Measurements from ENCODE around the gene SFTPA1. TPM values are rescaled to one million over a fixed set of nuclear protein-coding genes. Genes with fewer than 3 reads are reported as not detected.
"Not testable (repeated sequence)": the region's sequence is repeated elsewhere in the genome, so short reads cannot be mapped to it uniquely, and the experiment has no call there.

The SFTPA1 gene
- total RNA-seq, 2 experiments from 2014 or later, result not detected

- Histone ChIP-seq H3K4me1 (ENCODE audit: insufficient read depth, low read length) (no peaks in the 10 kb centered on the region), H3K36me3 (ENCODE audit: insufficient read depth, low read length) (no peaks in the 10 kb centered on the region), H3K27me3 (ENCODE audit: control insufficient read depth in 1 of 2, insufficient read depth in 2 of 2, low read length in 2 of 2) (no peaks in the 10 kb centered on the region), H3K9me3 (ENCODE audit: control insufficient read depth in 1 of 2, insufficient read depth in 1 of 2, low read length in 2 of 2) (peaks cover 0 to 11% of the 10 kb centered on the region in 2 experiments), H3K27ac (ENCODE audit: low read depth in 1 of 2, low read length in 2 of 2) (no peak overlapping the region), H3K4me3 (ENCODE audit: low read length) (no peak overlapping the region)
- POLR2A ChIA-PET, result no interaction called here
- H3K27me3 Mint-ChIP-seq, result peaks cover 25% of the 10 kb centered on the region
- H3K4me1 Mint-ChIP-seq (ENCODE audit: low read depth), result no peaks in the 10 kb centered on the region
- intact Hi-C loops (cut with DNase I, micrococcal nuclease), result no loop called here
- peaks cover 3% of the 10 kb centered on the region for H3K36me3 Mint-ChIP-seq (ENCODE audit: low read depth)
- no peak overlapping the region for H3K4me3 Mint-ChIP-seq
- CTCF ChIA-PET, result no interaction called here
- no peak for DNase-seq
- peaks cover 4% of the 10 kb centered on the region for H3K9me3 Mint-ChIP-seq
- ATAC-seq (ENCODE audit: poor library complexity), result no peak
- H3K27ac Mint-ChIP-seq, result no peak overlapping the region
- no peak for TF ChIP-seq CTCF (IDR thresholded peaks at IDR 0.05)
Measured at GRCh38 chr10:79628083-79628482, 17.3 kb downstream of the SFTPA1 start.

- H3K36me3 ChIP-seq (ENCODE audit: insufficient read depth, low read length), result no peaks in the 10 kb centered on the region
- no peak overlapping the region for H3K27ac ChIP-seq (ENCODE audit: low read depth in 1 of 2, low read length in 2 of 2)
- intact Hi-C loops (cut with DNase I, micrococcal nuclease), result no loop called here
- ChIA-PET CTCF (no interaction called here), POLR2A (no interaction called here)
- TF ChIP-seq CTCF (IDR thresholded peaks at IDR 0.05), result no peak
- H3K4me3 Mint-ChIP-seq, result no peak overlapping the region
- DNase-seq, result no peak
- no peaks in the 10 kb centered on the region for H3K36me3 Mint-ChIP-seq (ENCODE audit: low read depth)
- peaks cover 16% of the 10 kb centered on the region for H3K27me3 Mint-ChIP-seq
- no peaks in the 10 kb centered on the region for H3K27me3 ChIP-seq (ENCODE audit: control insufficient read depth in 1 of 2, insufficient read depth in 2 of 2, low read length in 2 of 2)
- H3K4me1 Mint-ChIP-seq (ENCODE audit: low read depth), result no peaks in the 10 kb centered on the region
- no peaks in the 10 kb centered on the region for H3K4me1 ChIP-seq (ENCODE audit: insufficient read depth, low read length)
- peaks cover 0 to 11% of the 10 kb centered on the region in 2 experiments for H3K9me3 ChIP-seq (ENCODE audit: control insufficient read depth in 1 of 2, insufficient read depth in 1 of 2, low read length in 2 of 2)
- H3K27ac Mint-ChIP-seq, result no peak overlapping the region
- ATAC-seq (ENCODE audit: poor library complexity), result no peak
- H3K4me3 ChIP-seq (ENCODE audit: low read length), result no peak overlapping the region
- no peaks in the 10 kb centered on the region for H3K9me3 Mint-ChIP-seq
Measured at GRCh38 chr10:79628988-79629954, 18.5 kb downstream of the SFTPA1 start.

GRCh38 chr10:79629955-79630327, 19.2 kb downstream of the SFTPA1 start:
- H3K36me3 Mint-ChIP-seq (ENCODE audit: low read depth), result no peaks in the 10 kb centered on the region
- intact Hi-C loops (cut with DNase I, micrococcal nuclease), result no loop called here
- TF ChIP-seq CTCF (IDR thresholded peaks at IDR 0.05), result no peak
- Histone ChIP-seq H3K4me3 (ENCODE audit: low read length) (no peak overlapping the region), H3K27me3 (ENCODE audit: control insufficient read depth in 1 of 2, insufficient read depth in 2 of 2, low read length in 2 of 2) (no peaks in the 10 kb centered on the region), H3K9me3 (ENCODE audit: control insufficient read depth in 1 of 2, insufficient read depth in 1 of 2, low read length in 2 of 2) (peaks cover 0 to 11% of the 10 kb centered on the region in 2 experiments), H3K4me1 (ENCODE audit: insufficient read depth, low read length) (no peaks in the 10 kb centered on the region), H3K27ac (ENCODE audit: low read depth in 1 of 2, low read length in 2 of 2) (no peak overlapping the region), H3K36me3 (ENCODE audit: insufficient read depth, low read length) (no peaks in the 10 kb centered on the region)
- POLR2A ChIA-PET, result no interaction called here
- no peak for ATAC-seq (ENCODE audit: poor library complexity)
- CTCF ChIA-PET, result no interaction called here
- no peaks in the 10 kb centered on the region for H3K9me3 Mint-ChIP-seq
- DNase-seq, result no peak
- no peak overlapping the region for H3K4me3 Mint-ChIP-seq
- peaks cover 16% of the 10 kb centered on the region for H3K27me3 Mint-ChIP-seq
- no peak overlapping the region for H3K27ac Mint-ChIP-seq
- no peaks in the 10 kb centered on the region for H3K4me1 Mint-ChIP-seq (ENCODE audit: low read depth)

GRCh38 chr10:79636654-79637199, 26.0 kb downstream of the SFTPA1 start:
- DNase-seq; CTCF ChIA-PET; H3K4me1 Mint-ChIP-seq (ENCODE audit: low read depth); H3K4me3 ChIP-seq (ENCODE audit: low read length); H3K9me3 Mint-ChIP-seq; H3K27me3 ChIP-seq (ENCODE audit: control insufficient read depth in 1 of 2, insufficient read depth in 2 of 2, low read length in 2 of 2); H3K36me3 Mint-ChIP-seq (ENCODE audit: low read depth); H3K9me3 ChIP-seq (ENCODE audit: control insufficient read depth in 1 of 2, insufficient read depth in 1 of 2, low read length in 2 of 2); H3K4me3 Mint-ChIP-seq; H3K36me3 ChIP-seq (ENCODE audit: insufficient read depth, low read length); H3K27ac Mint-ChIP-seq; ATAC-seq (ENCODE audit: poor library complexity); H3K27ac ChIP-seq (ENCODE audit: low read depth in 1 of 2, low read length in 2 of 2); intact Hi-C loops (cut with DNase I, micrococcal nuclease); POLR2A ChIA-PET; H3K27me3 Mint-ChIP-seq; H3K4me1 ChIP-seq (ENCODE audit: insufficient read depth, low read length): not testable (repeated sequence)

Data from CD4-positive, alpha-beta T cell (primary cell).